ENCODE data around the gene MTMR11.
"Not testable (repeated sequence)": the region's sequence is repeated elsewhere in the genome, so short reads cannot be mapped to it uniquely, and the experiment has no call there.

Gene MTMR11

DNA sequence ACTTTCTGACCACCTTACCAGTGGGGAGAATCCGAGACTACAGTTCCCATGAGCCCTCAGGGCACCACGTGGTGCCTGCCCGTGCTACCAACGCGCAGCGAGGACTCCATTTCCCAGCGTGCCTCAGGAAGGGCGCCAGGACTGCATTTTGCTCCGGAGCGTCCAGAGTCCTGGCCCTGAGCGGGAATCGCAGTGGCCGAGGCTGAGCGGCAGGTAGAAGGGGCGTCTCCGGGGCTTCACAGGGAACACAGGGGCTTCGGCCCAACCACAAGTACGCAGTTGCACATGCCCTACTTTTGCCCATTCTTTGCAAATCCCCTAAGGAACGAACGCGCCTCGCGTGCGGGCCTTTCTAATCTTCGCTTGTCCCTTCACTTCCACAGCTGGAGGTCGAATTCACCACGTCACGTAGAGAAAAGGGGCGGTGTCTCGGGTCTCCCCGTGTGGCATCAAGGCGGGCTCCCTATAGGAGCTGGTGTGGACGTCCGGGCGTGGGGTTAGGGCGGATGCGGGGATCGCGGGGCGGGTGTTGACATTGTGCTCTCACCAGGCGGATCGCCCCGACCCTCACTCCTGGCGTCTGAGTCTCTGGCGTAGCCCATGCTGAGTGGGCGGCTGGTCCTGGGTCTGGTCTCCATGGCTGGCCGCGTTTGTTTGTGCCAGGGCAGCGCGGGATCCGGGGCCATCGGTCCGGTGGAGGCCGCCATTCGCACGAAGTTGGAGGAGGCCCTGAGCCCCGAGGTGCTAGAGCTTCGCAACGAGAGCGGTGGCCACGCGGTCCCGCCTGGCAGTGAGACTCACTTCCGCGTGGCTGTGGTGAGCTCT, 37.0 kb downstream of the MTMR11 start, which contains the start of gene BOLA1:
BOLA1 (plus strand) TSS at position 109 of the 825 bp plus-strand sequence; CDS start at position 601, 492 bp downstream.
- Histone ChIP-seq H3K36me3 (ENCODE audit: insufficient read depth, low read length) (no peaks in the 10 kb centered on the region), H3K9me3 (ENCODE audit: control insufficient read depth, insufficient read depth, low read length) (no peaks in the 10 kb centered on the region; the same call in 1 of the 2 replicates), H3K9ac (ENCODE audit: low read depth, low read length) (peak within 1 kb of the TSS; percentile 73), H3K4me1 (ENCODE audit: insufficient read depth, low read length) (no peaks in the 10 kb centered on the region)

DNA sequence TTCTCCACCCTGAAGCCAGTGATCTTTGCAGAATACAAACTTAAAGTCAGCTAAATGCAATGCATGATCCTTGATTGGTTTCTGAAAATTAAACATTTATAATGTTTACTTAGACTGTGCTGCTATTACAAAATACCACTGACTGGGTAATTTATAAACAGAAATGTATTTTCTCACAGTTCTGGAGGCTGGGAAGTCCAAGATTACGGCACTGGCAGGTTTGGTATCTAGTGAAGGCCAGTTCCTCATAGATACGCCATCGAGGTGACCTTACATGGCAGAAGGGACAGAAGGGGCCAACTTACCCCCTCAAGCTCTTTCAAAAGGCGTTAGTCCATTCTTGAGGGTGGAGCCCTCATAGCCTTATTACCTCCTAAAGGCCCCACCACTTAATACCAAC, 40.1 kb downstream of the MTMR11 start:
- no peaks in the 10 kb centered on the region for H3K36me3 ChIP-seq (ENCODE audit: insufficient read depth, low read length)
- no peaks in the 10 kb centered on the region; the same call in 1 of the 2 replicates for H3K9me3 ChIP-seq (ENCODE audit: control insufficient read depth, insufficient read depth, low read length)
- no peak overlapping the region for H3K9ac ChIP-seq (ENCODE audit: low read depth, low read length)
- H3K4me1 ChIP-seq (ENCODE audit: insufficient read depth, low read length), result no peaks in the 10 kb centered on the region

- Histone ChIP-seq H3K9me3 (ENCODE audit: control insufficient read depth, insufficient read depth, low read length) (no peaks in the 10 kb centered on the region), H3K9ac (ENCODE audit: low read depth, low read length) (peak overlapping the region; percentile 84), H3K36me3 (ENCODE audit: insufficient read depth, low read length) (no peaks in the 10 kb centered on the region), H3K4me1 (ENCODE audit: insufficient read depth, low read length) (0 out of 2 replicates have a peak, but pooled peaks cover 7% of the 10 kb centered on the region)
Observed at GRCh38 chr1:149888999-149889289, 47.7 kb downstream of the MTMR11 start.

DNA sequence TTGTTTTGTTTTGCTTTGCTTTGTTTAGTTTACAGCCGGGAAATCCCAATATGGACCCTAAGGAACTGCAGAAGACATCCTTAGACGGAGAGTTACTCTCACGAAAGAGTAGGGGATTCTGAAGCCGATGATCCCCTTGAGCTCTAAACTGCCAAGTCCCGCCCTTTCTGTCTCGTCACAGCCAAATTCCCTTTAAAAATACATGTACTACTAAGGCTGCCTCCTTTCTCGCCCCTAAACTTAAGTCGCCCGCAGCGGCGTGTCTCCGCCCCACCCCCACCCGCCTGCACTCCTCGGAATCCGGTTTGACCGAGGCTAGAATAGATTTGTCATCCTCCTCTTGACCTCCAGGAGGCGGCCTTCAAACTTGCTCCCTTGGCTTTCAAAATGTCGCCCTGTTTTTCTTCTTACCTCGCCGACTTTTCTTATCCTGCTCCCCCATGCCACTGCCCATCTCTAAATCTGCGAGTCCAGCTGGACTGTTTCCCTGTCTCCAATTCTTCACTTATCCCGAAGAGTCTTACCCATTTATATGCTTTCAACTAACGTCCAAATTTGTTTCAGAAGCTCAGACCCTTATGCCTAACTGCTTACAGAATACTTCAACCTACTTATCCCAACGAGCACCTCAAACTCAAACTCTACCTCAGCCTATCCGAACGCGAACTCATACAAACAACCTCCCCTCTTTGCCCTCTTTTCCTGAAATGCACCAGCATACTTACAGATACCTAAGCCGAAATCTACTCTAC, 48.3 kb downstream of the MTMR11 start:
- Histone ChIP-seq H3K36me3 (ENCODE audit: insufficient read depth, low read length) (no peaks in the 10 kb centered on the region), H3K9me3 (ENCODE audit: control insufficient read depth, insufficient read depth, low read length) (no peaks in the 10 kb centered on the region), H3K4me1 (ENCODE audit: insufficient read depth, low read length) (0 out of 2 replicates have a peak, but pooled peaks cover 7% of the 10 kb centered on the region), H3K9ac (ENCODE audit: low read depth, low read length) (peak overlapping the region; percentile 84)

DNA sequence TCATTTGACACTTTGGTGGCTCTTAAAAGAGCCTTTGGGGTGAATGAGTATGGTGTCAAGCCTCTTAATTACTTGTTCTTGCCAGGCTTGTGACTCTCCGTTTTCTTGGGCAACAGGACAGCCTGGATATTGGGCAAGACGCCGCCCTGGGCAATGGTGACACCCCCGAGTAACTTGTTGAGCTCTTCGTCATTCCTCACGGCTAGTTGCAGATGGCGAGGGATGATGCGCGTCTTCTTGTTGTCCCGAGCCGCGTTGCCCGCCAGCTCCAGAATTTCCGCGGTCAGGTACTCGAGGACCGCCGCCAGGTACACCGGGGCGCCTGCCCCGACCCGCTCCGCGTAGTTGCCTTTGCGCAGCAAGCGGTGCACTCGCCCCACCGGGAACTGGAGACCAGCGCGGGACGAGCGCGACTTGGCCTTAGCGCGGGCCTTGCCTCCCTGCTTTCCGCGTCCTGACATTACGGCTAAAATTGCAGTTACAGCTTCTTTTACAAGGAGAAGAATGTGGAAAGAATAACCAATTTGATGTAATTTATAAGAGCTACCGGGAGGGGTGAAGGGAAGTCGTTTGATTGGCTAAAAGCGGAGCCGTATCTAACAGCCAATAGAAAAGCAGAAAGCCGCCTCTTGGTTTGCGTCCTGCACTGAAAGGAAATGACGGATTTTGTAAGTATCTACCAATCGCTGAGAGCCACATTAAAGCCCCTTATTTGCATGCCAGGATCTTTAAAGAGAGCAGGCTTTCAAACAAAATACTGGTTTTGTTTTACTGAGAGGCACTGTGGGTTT, 49.0 kb downstream of the MTMR11 start:
- no peaks in the 10 kb centered on the region for H3K36me3 ChIP-seq (ENCODE audit: insufficient read depth, low read length)
- peak overlapping the region; percentile 84 for H3K9ac ChIP-seq (ENCODE audit: low read depth, low read length)
- no peaks in the 10 kb centered on the region for H3K9me3 ChIP-seq (ENCODE audit: control insufficient read depth, insufficient read depth, low read length)
- 0 out of 2 replicates have a peak, but pooled peaks cover 7% of the 10 kb centered on the region for H3K4me1 ChIP-seq (ENCODE audit: insufficient read depth, low read length)

DNA sequence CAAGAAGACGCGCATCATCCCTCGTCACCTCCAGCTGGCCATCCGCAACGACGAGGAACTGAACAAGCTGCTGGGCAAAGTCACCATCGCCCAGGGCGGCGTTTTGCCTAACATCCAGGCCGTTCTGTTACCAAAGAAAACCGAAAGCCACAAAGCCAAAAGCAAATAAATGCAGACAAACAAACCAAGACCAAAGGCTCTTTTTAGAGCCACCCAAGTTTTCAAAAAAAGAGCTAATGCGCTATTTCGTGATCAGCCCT, 49.6 kb downstream of the MTMR11 start:
- peak overlapping the region; percentile 84 for H3K9ac ChIP-seq (ENCODE audit: low read depth, low read length)
- not testable (repeated sequence) for H3K4me1 ChIP-seq (ENCODE audit: insufficient read depth, low read length); H3K9me3 ChIP-seq (ENCODE audit: control insufficient read depth, insufficient read depth, low read length); H3K36me3 ChIP-seq (ENCODE audit: insufficient read depth, low read length)

GRCh38 chr1:149886396-149887195, 50.1 kb downstream of the MTMR11 start:
- Histone ChIP-seq H3K4me1 (ENCODE audit: insufficient read depth, low read length) (0 out of 2 replicates have a peak, but pooled peaks cover 7% of the 10 kb centered on the region), H3K36me3 (ENCODE audit: insufficient read depth, low read length) (no peaks in the 10 kb centered on the region), H3K9ac (ENCODE audit: low read depth, low read length) (peak overlapping the region; percentile 84), H3K9me3 (ENCODE audit: control insufficient read depth, insufficient read depth, low read length) (no peaks in the 10 kb centered on the region)

DNA sequence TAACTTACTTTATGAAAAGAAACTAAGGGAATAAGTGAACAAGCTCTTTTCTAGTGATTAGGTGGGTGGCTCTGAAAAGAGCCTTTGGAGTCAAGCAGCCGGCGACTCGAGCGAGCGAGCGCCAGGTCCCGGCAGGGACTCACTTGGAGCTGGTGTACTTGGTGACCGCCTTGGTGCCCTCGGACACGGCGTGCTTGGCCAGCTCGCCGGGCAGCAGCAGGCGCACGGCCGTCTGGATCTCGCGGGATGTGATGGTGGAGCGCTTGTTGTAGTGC, 50.6 kb downstream of the MTMR11 start:
- H3K4me1 ChIP-seq (ENCODE audit: insufficient read depth, low read length); H3K36me3 ChIP-seq (ENCODE audit: insufficient read depth, low read length); H3K9me3 ChIP-seq (ENCODE audit: control insufficient read depth, insufficient read depth, low read length): not testable (repeated sequence)
- H3K9ac ChIP-seq (ENCODE audit: low read depth, low read length), result peak overlapping the region; percentile 84

GRCh38 chr1:149885339-149886120, 51.1 kb downstream of the MTMR11 start:
- no peaks in the 10 kb centered on the region for H3K9me3 ChIP-seq (ENCODE audit: control insufficient read depth, insufficient read depth, low read length)
- no peaks in the 10 kb centered on the region for H3K36me3 ChIP-seq (ENCODE audit: insufficient read depth, low read length)
- H3K4me1 ChIP-seq (ENCODE audit: insufficient read depth, low read length), result 0 out of 2 replicates have a peak, but pooled peaks cover 7% of the 10 kb centered on the region
- H3K9ac ChIP-seq (ENCODE audit: low read depth, low read length), result peak overlapping the region; percentile 84

DNA sequence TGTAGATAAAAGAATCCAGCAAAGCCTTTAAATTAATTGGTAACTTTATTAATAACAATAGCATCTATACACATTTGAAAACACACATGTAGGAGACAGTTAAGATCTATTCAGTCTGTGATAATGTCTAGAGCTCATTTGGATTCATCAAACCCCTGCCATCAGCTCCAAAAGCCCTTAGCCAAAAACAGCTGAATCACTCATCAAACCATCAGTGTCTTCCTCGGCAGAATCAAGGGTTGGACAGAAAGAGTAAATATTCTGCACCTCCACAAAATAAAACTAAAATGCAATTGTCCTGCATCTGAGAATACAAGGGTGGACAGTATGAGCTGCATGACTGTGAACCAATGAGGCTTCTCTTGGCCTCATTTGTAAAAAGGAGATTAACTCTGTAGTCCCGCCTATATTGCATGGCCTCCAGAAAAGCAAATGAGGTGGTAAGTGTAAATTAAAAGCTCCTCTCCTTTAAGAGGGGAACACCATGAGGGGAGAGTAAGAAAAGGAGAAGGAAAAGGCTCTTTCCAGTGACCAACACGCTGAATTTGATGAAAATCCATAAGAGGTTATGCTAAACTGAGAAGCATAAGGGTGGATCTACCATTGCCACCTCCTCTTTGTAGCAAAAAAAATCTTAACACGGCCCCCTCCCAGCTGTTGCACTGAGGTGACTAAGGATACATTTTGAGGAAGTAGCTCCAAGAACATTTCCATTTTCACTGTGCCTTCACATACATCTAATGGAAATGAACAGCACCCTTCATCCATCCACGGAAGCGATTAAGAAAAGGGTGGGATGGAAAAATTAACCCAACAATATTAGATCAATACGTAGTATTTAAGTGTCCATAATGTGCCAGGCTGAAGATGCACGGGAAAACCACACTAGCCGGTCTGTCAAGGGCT, 52.0 kb downstream of the MTMR11 start:
- Histone ChIP-seq H3K36me3 (ENCODE audit: insufficient read depth, low read length) (no peaks in the 10 kb centered on the region), H3K9ac (ENCODE audit: low read depth, low read length) (peak overlapping the region; percentile 84), H3K9me3 (ENCODE audit: control insufficient read depth, insufficient read depth, low read length) (no peaks in the 10 kb centered on the region), H3K4me1 (ENCODE audit: insufficient read depth, low read length) (0 out of 2 replicates have a peak, but pooled peaks cover 7% of the 10 kb centered on the region)

- no peaks in the 10 kb centered on the region for H3K36me3 ChIP-seq (ENCODE audit: insufficient read depth, low read length)
- H3K9me3 ChIP-seq (ENCODE audit: control insufficient read depth, insufficient read depth, low read length), result no peaks in the 10 kb centered on the region
- 0 out of 2 replicates have a peak, but pooled peaks cover 7% of the 10 kb centered on the region for H3K4me1 ChIP-seq (ENCODE audit: insufficient read depth, low read length)
- H3K9ac ChIP-seq (ENCODE audit: low read depth, low read length), result no peak overlapping the region
Observed at GRCh38 chr1:149883598-149884247, 53.0 kb downstream of the MTMR11 start.

DNA sequence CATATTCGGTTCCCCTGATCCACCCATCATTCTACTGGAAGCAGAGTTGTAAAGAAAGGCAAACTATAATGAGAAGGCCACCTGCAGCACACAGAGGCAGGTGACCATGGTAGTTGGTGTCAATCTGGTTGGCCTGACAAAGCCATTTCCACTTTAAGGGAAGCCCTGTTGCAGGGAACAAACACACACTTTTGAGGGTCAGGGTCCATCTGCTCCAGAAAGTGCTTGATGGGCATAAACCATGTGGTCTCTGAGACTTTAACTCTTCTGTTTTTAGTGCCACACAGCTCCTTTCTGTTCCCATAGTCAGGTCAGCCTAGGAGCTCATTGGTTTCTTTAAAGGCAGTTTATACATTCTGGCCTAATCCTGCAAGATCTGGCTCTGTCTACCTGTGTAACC, 54.8 kb downstream of the MTMR11 start:
- H3K36me3 ChIP-seq (ENCODE audit: insufficient read depth, low read length), result no peaks in the 10 kb centered on the region
- no peaks in the 10 kb centered on the region for H3K9me3 ChIP-seq (ENCODE audit: control insufficient read depth, insufficient read depth, low read length)
- H3K4me1 ChIP-seq (ENCODE audit: insufficient read depth, low read length), result 0 out of 2 replicates have a peak, but pooled peaks cover 7% of the 10 kb centered on the region

More for the DNA sequence above, 54.8 kb downstream of the MTMR11 start:
- no peak overlapping the region for H3K9ac ChIP-seq (ENCODE audit: low read depth, low read length)
